Measurements from ENCODE around the gene TBC1D1.

DNA sequence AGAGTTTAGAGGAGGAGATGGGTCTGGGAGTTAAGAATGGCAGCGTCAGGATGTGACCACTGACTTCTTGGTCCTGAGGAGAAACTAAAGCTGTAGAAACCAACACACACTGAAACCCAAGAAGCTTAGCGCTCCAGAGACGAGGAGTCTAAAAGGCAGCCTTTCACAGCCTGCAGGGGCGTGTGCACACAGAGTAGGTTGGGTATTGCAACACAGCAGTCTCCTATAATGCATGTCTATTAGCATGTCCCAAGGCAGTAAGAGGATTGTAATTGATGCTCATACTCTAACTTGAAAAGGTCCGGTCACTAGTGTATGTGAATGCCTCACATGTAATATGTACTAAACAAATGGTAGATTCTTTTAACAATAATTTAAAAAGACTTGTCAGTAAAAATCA, 126.7 kb downstream of the TBC1D1 start:
- TF ChIP-seq CTCF (IDR thresholded peaks at IDR 0.05; ENCODE audit: extremely low read depth in 1 of 2, insufficient read depth in 1 of 2, low read depth in 1 of 2, low read length in 2 of 2): no peak
- TF ChIP-seq POLR2AphosphoS5 (IDR thresholded peaks at IDR 0.05; ENCODE audit: insufficient read depth, low read depth, low read length): no peak
- TF ChIP-seq EZH2 (IDR thresholded peaks at IDR 0.05; ENCODE audit: borderline replicate concordance, low read depth, low read length, severe bottlenecking): no peak
- TF ChIP-seq MAX (IDR thresholded peaks at IDR 0.05; ENCODE audit: insufficient read depth, insufficient read length): no peak

Measured in endothelial cell of umbilical vein (primary cell).